ENCODE results near the gene ANO10. TPM values are rescaled to one million over a fixed set of nuclear protein-coding genes. Genes with fewer than 3 reads are reported as not detected.
A peak's percentile ranks its signal among the peaks of the same experiment; 100 is the strongest.

The ANO10 gene
- total and polyA plus RNA-seq, 7 donors, result 9.0 to 30.5 (median 16.8) TPM

DNA sequence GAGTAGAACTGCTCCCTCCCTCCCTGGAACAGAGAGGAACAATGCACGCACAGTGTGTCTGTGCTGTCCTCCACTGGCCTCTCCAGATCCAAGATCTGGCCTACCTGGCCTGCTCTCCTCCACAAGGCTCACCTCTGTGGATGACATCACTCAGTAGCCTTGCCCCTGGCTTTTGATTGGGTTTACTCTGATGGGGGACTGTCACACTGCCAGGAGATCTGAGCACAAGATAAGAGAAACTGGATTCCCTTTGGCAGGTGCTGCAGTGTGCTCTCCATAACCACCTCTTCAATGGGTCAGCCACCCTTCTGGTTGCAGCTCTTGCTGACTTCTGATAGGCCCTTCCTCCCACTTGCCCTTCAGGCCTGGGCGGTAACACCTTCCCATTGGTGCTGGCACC is 22.6 kb upstream of the ANO10 start:
- no peaks in the 10 kb centered on the region for H3K36me3 ChIP-seq
- H3K27ac ChIP-seq, result no peak overlapping the region
- DNase-seq, result no peak
- H3K4me1 ChIP-seq, result no peaks in the 10 kb centered on the region
- TF ChIP-seq POLR2A (IDR thresholded peaks at IDR 0.05) (no peak), EP300 (IDR thresholded peaks at IDR 0.05) (no peak), POLR2AphosphoS5 (IDR thresholded peaks at IDR 0.05) (no peak)
- TF ChIP-seq, protein P1, sequence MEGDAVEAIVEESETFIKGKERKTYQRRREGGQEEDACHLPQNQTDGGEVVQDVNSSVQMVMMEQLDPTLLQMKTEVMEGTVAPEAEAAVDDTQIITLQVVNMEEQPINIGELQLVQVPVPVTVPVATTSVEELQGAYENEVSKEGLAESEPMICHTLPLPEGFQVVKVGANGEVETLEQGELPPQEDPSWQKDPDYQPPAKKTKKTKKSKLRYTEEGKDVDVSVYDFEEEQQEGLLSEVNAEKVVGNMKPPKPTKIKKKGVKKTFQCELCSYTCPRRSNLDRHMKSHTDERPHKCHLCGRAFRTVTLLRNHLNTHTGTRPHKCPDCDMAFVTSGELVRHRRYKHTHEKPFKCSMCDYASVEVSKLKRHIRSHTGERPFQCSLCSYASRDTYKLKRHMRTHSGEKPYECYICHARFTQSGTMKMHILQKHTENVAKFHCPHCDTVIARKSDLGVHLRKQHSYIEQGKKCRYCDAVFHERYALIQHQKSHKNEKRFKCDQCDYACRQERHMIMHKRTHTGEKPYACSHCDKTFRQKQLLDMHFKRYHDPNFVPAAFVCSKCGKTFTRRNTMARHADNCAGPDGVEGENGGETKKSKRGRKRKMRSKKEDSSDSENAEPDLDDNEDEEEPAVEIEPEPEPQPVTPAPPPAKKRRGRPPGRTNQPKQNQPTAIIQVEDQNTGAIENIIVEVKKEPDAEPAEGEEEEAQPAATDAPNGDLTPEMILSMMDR (IDR thresholded peaks at IDR 0.05), result no peak
- 95 to 96% methylated on average over 2 of the region's 2 CpGs for WGBS, 2 donors
- H3K4me3 ChIP-seq, result no peak overlapping the region
- H3K27me3 ChIP-seq, result no peaks in the 10 kb centered on the region
- H3K9me3 ChIP-seq, result no peaks in the 10 kb centered on the region
- intact Hi-C loops (cut with DNase I), result no loop called here

DNA sequence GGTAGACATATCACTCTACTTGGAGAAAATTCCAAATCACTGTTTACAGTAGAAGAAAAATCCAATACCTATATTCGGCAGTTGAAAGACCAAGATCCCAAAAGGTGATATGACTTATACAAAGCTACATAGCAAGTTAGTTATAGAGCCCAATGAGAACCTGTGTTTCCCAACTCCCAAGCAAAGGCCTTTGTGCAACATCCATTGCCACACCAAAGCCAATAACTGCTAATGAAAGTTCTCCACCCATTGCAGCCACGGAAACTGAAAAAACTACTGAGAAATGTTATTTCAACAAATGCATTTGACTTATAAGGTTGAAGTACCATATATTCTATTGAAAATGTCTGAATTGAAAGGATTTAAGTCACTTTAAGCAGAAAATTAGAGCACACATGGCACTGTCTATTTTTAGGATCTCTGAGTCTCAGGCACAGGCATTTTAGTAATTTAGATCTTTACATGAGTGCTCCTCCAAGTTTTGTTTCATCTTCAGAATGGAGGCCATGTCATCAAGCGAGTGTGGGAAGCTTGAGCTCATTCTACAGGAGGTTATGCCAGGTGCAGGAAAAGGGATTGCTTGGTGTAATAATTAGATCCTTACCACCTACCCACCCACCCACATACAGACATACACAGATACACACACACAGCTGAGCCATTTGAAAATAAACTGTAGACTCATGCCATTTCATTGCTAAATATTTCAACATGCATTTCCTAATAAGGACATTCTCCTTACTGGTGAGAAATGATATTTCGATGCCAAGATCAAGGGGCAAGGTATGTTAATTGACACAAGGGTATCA is 19.7 kb upstream of the ANO10 start:
- intact Hi-C loops (cut with DNase I), result no loop called here
- 82 to 83% methylated on average over 4 of the region's 4 CpGs for whole genome bisulfite sequencing, 2 donors
- no peaks in the 10 kb centered on the region for H3K4me1 ChIP-seq
- H3K27ac ChIP-seq, result no peak overlapping the region
- no peaks in the 10 kb centered on the region for H3K27me3 ChIP-seq
- TF ChIP-seq EP300 (IDR thresholded peaks at IDR 0.05) (no peak), POLR2A (IDR thresholded peaks at IDR 0.05) (no peak), POLR2AphosphoS5 (IDR thresholded peaks at IDR 0.05) (no peak)
- TF ChIP-seq, protein P1 (IDR thresholded peaks at IDR 0.05), result no peak
- no peaks in the 10 kb centered on the region for H3K9me3 ChIP-seq
- no peak overlapping the region for H3K4me3 ChIP-seq
- H3K36me3 ChIP-seq, result no peaks in the 10 kb centered on the region
- DNase-seq, result no peak

DNA sequence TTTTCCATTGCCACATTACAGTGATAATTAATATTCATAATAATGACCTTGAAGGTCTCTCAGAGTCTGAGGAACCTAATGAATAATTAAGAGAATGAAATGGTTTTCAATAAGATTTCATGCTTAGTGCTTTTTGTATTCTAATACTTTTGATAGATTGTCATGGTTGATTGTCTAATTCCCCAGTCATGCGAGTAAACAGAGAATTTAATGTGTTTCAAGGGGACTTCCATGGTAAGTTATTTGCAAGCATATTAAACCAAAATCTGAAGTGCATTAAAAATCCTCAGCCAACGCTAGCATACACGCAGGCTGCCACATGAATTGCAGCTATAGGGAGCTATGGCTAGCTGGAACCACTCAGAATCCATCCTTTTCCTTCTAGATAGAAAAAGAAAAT is 18.9 kb upstream of the ANO10 start:
- TF ChIP-seq POLR2A (IDR thresholded peaks at IDR 0.05) (no peak), POLR2AphosphoS5 (IDR thresholded peaks at IDR 0.05) (no peak), EP300 (IDR thresholded peaks at IDR 0.05) (no peak)
- TF ChIP-seq, protein P1 (IDR thresholded peaks at IDR 0.05), result no peak
- H3K27me3 ChIP-seq, result no peaks in the 10 kb centered on the region
- DNase-seq, result no peak
- intact Hi-C loops (cut with DNase I), result no loop called here
- no peak overlapping the region for H3K4me3 ChIP-seq
- H3K36me3 ChIP-seq, result no peaks in the 10 kb centered on the region
- H3K4me1 ChIP-seq, result no peaks in the 10 kb centered on the region
- no peak overlapping the region for H3K27ac ChIP-seq
- WGBS, 2 donors, result 96 to 98% methylated on average over 3 of the region's 3 CpGs
- H3K9me3 ChIP-seq, result no peaks in the 10 kb centered on the region

DNA sequence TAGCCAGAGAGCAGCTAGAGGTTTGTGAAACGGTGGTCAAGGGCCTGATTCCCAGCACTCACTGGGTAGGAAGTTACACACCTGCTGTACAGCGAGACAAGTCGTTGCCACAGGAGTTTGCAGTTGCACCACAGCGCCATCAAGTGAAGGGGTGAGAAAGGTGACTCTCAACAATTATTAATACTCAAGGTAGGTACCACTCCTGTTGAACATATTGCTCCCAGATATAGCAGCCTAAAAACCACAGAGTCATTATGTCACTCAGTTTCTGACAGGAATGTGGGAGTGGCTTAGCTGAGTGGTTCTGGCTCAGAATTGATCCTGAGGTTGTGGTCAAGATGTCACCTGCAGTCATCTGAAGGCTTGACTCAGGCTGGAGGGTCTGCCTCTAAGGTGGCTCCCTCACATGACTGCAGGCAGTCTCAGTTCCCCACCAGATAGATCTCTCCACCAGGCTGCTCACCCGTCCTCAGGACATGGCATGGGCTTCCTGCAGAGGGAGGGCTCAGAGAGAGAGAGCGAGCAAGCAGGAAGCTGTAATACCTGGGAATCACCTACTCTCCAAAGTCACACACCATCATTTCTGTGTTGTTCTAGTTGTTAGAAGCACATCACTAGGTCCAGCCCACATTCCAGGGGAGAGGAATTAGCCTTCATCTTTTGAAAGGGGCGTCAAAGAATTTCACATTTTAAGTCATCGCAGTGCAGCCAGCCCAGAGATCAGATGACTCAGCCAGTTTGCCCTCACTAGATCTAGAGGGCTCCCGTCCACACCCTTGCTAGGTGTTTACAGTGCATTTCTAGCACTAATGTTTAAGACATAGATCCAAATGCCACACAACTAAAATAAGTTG is 17.0 kb upstream of the ANO10 start:
- 17 to 34% methylated on average over 9 of the region's 9 CpGs for WGBS, 2 donors
- Histone ChIP-seq H3K27me3 (no peaks in the 10 kb centered on the region), H3K4me3 (no peak overlapping the region), H3K27ac (no peak overlapping the region), H3K4me1 (no peaks in the 10 kb centered on the region), H3K9me3 (no peaks in the 10 kb centered on the region), H3K36me3 (no peaks in the 10 kb centered on the region)
- no peak for DNase-seq
- intact Hi-C loops (cut with DNase I), result no loop called here
- TF ChIP-seq, protein P1 (IDR thresholded peaks at IDR 0.05), result peak in 1 of 4 experiments; percentile 15
- no peak for TF ChIP-seq EP300 (IDR thresholded peaks at IDR 0.05)
